Uterus (tissue), 2 donors: ENCODE measurements around the gene ARHGEF2.
"Not testable (repeated sequence)": the region's sequence is repeated elsewhere in the genome, so short reads cannot be mapped to it uniquely, and the experiment has no call there.

Source experiments
- POLR2A ChIP-seq, 2 donors: fragments of 450-650 bp; IDR thresholded peaks; one replicate each; pipeline ENCODE4 v1.6.1; 2016; ENCODE audit warnings: antibody characterized with exemption in 2 of 2, mild to moderate bottlenecking in 1 of 2, moderate library complexity in 1 of 2
- TF ChIP-seq, protein P1 (sequence below), 4 experiments: fragments of 200-600 bp in 2 of 4; fragments of 450-650 bp in 2 of 4; sonication (generic) in 2 of 4; IDR thresholded peaks; one replicate each; pipeline ENCODE4 v1.5.1; 2016 to 2019; ENCODE audit warnings: antibody characterized with exemption in 4 of 4, mild to moderate bottlenecking in 2 of 4, moderate library complexity in 1 of 4

DNA sequence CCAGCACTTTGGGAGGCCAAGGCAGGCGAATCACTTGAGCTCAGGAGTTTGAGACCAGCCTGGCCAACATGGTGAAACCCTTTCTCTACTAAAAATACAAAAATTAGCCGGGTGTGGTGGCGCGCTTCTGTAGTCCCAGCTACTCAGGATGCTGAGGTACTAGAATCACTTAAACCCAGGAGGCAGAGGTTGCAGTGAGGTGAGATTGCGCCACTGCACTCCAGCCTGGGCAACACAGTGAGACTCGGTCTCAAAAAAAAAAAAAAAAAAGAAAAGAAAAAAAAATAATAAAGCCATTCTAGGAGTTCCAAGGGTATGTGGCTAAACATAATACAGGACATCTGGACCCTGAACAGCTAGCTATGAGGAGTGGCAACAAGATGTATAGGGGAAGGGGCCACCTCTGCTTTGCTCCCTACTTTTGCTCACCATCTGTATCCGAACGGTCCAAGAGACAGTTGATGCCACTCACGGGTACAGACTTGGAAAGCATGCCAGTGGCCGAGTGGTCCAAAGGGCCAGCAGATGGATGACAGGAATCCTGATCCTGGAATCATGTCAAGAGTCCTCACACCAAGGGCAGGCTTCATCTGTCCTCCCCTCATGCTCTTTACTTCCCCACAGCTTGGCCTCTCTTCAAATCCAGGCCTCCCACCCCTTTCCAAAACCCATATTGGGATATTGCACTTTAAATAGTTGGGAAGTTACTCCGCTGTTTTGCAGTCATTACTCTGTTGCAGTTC, 6.7 kb upstream of the ARHGEF2 start:
- TF ChIP-seq, protein P1, sequence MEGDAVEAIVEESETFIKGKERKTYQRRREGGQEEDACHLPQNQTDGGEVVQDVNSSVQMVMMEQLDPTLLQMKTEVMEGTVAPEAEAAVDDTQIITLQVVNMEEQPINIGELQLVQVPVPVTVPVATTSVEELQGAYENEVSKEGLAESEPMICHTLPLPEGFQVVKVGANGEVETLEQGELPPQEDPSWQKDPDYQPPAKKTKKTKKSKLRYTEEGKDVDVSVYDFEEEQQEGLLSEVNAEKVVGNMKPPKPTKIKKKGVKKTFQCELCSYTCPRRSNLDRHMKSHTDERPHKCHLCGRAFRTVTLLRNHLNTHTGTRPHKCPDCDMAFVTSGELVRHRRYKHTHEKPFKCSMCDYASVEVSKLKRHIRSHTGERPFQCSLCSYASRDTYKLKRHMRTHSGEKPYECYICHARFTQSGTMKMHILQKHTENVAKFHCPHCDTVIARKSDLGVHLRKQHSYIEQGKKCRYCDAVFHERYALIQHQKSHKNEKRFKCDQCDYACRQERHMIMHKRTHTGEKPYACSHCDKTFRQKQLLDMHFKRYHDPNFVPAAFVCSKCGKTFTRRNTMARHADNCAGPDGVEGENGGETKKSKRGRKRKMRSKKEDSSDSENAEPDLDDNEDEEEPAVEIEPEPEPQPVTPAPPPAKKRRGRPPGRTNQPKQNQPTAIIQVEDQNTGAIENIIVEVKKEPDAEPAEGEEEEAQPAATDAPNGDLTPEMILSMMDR (IDR thresholded peaks at IDR 0.05), result not testable (repeated sequence)
- TF ChIP-seq POLR2A (IDR thresholded peaks at IDR 0.05), result not testable (repeated sequence)
